Measurements from ENCODE around the gene UBE2E2. TPM values are rescaled to one million over a fixed set of nuclear protein-coding genes. Genes with fewer than 3 reads are reported as not detected.

The UBE2E2 gene
- total RNA-seq, 2 experiments from 2014 or later = 0.55 to 1.3 TPM

DNA sequence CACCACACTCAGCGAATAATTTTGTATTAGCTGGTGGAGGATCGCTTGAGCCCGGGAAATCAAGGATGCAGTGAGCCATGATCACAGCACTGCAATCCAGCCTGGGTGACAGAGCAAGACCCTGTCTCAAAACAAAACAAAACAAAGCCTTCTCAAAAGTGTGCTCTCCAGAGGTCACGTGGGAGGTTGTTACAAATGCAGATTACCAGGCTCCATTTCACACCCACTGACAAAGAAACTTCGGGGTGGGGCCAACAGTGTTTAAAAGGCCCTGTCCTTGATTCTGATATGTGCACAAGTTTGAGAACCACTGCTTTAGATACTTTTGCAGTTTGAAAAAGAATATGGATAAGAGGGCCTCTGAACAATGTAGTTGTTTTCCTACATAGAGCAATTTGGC is 80.5 kb downstream of the UBE2E2 start:
- H3K4me3 Mint-ChIP-seq = no peak overlapping the region
- no peaks in the 10 kb centered on the region for H3K36me3 Mint-ChIP-seq (ENCODE audit: low read depth)
- no peaks in the 10 kb centered on the region for H3K4me1 Mint-ChIP-seq
- POLR2A ChIA-PET = no interaction called here
- CTCF ChIA-PET = no interaction called here
- no peaks in the 10 kb centered on the region for H3K27me3 Mint-ChIP-seq
- no peak for DNase-seq
- H3K9me3 Mint-ChIP-seq = no peaks in the 10 kb centered on the region
- H3K27ac Mint-ChIP-seq = no peak overlapping the region

DNA sequence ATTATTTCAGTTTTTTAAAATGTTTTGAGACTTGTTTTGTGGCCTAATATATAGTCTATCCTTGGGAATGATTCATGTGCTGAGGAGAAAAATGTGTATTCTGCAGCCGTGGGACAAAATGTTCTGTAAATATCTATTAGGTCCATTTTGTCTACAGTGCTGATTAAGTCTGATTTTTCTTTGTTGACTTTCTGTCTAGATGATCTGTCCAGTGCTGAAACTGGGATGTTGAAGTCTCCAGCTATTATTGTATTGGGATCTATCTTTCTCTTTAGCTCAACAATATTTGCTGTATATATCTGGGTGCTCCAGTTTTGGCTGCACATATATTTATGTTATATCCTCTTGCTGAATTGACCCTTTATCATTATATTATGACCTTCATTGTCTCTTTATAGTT is 85.2 kb downstream of the UBE2E2 start:
- Mint-ChIP-seq H3K27ac (no peak overlapping the region), H3K36me3 (ENCODE audit: low read depth) (no peaks in the 10 kb centered on the region), H3K4me1 (no peaks in the 10 kb centered on the region), H3K27me3 (no peaks in the 10 kb centered on the region), H3K4me3 (no peak overlapping the region), H3K9me3 (no peaks in the 10 kb centered on the region)
- DNase-seq = no peak
- ChIA-PET POLR2A (no interaction called here), CTCF (no interaction called here)

DNA sequence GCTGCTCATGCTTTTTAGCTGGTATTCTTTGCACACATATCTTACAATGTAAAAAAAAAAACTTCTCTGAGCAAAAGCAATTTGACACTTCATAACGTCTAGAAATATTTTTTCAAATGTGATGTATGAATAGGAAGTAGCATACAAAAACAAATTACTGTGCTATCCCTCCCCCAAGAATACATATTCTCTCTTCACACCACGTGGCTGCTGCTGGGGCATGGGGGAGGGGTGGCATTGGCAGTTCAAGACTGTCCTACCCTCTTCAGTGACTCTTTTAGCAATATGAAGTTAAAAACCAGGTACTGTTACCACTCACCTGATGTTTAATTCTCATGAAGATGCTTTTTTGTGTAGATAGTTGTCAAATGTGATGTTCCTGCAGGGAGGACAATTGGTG is 85.6 kb downstream of the UBE2E2 start:
- H3K9me3 Mint-ChIP-seq = no peaks in the 10 kb centered on the region
- no peaks in the 10 kb centered on the region for H3K4me1 Mint-ChIP-seq
- ChIA-PET POLR2A (no interaction called here), CTCF (no interaction called here)
- DNase-seq = no peak
- H3K27me3 Mint-ChIP-seq = no peaks in the 10 kb centered on the region
- no peaks in the 10 kb centered on the region for H3K36me3 Mint-ChIP-seq (ENCODE audit: low read depth)
- H3K27ac Mint-ChIP-seq = no peak overlapping the region
- no peak overlapping the region for H3K4me3 Mint-ChIP-seq

DNA sequence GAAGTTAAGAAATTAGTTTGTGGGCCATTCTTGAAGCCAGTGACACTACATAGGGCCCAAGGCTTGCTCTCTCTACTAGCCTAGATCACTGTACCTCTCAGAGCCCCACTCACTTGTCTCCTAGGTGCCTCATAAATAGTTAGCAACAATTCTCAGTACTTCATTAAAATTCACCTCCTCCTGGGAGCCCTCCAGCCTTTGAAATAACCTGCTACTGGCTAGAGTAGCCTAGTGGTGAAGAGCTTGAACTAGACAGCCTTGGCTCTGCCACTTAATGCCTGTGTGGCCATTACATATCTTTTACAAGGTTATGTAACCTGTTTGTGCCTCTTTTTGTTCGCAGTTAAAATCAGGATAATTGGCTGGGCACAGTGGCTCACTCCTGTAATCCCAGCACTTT is 89.3 kb downstream of the UBE2E2 start:
- no peak overlapping the region for H3K27ac Mint-ChIP-seq
- no peaks in the 10 kb centered on the region for H3K9me3 Mint-ChIP-seq
- no peak for DNase-seq
- ChIA-PET POLR2A (no interaction called here), CTCF (no interaction called here)
- no peak overlapping the region for H3K4me3 Mint-ChIP-seq
- no peaks in the 10 kb centered on the region for H3K36me3 Mint-ChIP-seq (ENCODE audit: low read depth)
- no peaks in the 10 kb centered on the region for H3K4me1 Mint-ChIP-seq
- no peaks in the 10 kb centered on the region for H3K27me3 Mint-ChIP-seq

DNA sequence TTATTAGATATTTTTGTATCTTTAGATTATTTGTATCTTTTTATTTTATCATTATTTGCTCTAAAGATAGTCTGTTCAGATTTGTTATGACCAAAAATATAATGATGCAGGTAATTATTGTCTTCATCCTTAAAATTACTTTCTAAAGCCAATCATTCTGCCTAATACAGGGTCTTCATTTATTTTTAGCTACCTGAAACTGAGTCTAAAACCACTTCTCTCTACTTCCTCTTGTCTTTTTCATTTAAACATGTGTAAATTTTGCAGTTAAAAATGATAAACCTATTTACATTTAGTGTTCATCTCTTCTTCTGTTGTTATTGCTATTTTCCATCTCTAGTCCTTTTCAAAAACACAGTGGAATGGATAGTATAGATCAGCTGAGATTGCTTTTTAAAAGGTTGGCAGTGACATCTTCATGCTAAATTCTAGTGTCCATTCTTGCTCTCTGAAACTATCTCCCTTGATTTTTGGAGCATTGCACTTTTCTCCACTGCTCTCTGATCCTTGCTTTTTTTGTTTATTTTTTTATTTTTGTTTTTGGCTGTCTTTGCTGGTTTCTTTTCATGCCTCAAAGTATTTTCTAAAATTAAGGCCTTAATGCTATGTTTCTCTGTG is 91.8 kb downstream of the UBE2E2 start:
- Mint-ChIP-seq H3K4me1 (no peaks in the 10 kb centered on the region), H3K4me3 (no peak overlapping the region), H3K36me3 (ENCODE audit: low read depth) (no peaks in the 10 kb centered on the region), H3K9me3 (peaks cover 3% of the 10 kb centered on the region), H3K27ac (no peak overlapping the region), H3K27me3 (no peaks in the 10 kb centered on the region)
- DNase-seq = no peak
- ChIA-PET POLR2A (no interaction called here), CTCF (no interaction called here)

DNA sequence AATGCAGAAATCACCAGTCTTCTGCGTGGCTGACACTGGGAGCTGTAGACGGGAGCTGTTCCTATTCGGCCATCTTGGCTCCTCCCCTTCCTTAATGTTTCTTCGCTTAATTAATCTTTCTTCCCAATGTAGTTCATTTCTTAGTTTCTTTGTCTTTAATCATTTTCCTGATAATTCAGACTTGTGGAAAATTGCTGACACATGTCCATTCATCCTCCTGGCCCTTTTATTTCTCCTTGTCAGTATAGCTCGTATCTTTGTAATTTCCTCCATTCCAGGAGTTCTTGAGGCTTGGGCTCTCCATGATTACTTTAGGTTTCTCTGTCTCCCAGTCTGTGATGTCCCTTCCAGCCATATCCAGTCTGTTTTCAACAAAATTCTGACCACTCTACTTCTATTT is 98.7 kb downstream of the UBE2E2 start:
- H3K27ac Mint-ChIP-seq = no peak overlapping the region
- H3K4me3 Mint-ChIP-seq = no peak overlapping the region
- ChIA-PET POLR2A (no interaction called here), CTCF (no interaction called here)
- no peaks in the 10 kb centered on the region for H3K36me3 Mint-ChIP-seq (ENCODE audit: low read depth)
- DNase-seq = no peak
- no peaks in the 10 kb centered on the region for H3K4me1 Mint-ChIP-seq
- H3K9me3 Mint-ChIP-seq = peaks cover 12% of the 10 kb centered on the region
- no peaks in the 10 kb centered on the region for H3K27me3 Mint-ChIP-seq

DNA sequence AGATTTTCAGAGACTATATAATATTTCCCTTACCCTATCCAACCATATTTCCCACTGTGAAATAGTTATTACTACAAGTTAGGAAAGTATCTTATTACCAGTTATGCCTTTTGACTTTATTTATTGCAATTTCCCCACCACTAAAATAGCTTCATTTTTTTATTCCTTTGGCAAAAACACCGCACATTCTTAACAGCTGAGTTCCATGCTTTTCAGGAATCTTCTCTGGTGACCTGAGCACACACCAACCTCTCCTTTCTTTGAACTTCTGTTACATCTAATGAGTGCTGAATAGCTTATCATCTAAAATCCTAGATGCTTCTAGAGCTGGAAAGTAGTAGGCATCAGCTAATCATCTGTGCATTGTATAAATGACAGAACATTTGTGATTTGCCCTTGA is 99.1 kb downstream of the UBE2E2 start:
- no peaks in the 10 kb centered on the region for H3K36me3 Mint-ChIP-seq (ENCODE audit: low read depth)
- H3K4me1 Mint-ChIP-seq = no peaks in the 10 kb centered on the region
- CTCF ChIA-PET = no interaction called here
- POLR2A ChIA-PET = no interaction called here
- H3K9me3 Mint-ChIP-seq = peaks cover 12% of the 10 kb centered on the region
- H3K4me3 Mint-ChIP-seq = no peak overlapping the region
- no peak for DNase-seq
- H3K27ac Mint-ChIP-seq = no peak overlapping the region
- no peaks in the 10 kb centered on the region for H3K27me3 Mint-ChIP-seq

DNA sequence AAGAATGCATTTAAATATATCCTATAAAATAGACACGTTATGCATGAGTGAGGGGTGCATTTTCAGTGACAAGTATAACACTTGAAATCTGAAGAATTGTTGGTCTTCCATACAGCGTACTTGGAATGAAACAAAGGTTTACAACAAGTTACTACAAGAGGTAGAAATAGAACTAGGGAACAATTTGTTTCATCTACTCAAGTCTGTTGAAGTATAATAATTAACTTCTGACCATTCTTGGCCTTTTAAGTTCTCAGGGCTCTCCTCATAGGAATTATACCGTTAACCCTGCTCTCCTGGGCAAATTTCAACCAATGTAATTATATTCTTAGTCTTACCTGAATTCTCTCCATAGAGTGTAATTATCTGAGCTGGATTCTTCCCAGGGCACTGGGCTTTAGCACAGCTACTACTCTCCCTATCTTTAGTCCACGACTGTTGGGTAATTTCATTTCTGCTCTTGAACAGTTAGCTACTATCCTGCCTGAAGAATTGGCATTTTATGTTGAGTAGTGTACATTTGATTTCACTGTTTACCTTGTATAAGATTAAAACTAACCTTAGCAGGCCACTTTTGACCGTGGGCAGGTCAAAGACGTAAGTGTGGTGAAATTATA is 100.6 kb downstream of the UBE2E2 start:
- Mint-ChIP-seq H3K4me3 (no peak overlapping the region), H3K9me3 (peaks cover 12% of the 10 kb centered on the region), H3K27me3 (no peaks in the 10 kb centered on the region), H3K36me3 (ENCODE audit: low read depth) (no peaks in the 10 kb centered on the region), H3K27ac (no peak overlapping the region), H3K4me1 (no peaks in the 10 kb centered on the region)
- DNase-seq = no peak
- ChIA-PET CTCF (no interaction called here), POLR2A (no interaction called here)

DNA sequence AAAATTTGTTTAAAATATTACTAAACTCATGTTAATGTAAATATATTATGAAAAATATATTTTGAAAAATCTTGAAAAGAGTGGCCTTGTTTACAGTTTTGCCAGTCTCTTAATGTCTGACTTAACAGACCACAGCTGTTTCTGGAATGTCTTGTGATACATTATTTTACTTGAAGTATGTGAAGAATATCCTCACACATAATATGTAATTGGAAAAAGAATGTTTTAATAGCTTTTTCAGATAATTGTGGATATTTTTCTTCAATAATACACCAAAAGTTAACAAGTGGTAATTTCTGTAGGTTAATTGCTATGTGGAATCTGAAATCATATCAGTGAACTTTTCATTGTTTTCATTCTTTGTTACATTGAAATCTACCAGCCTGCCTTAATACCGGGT is 101.3 kb downstream of the UBE2E2 start:
- H3K4me3 Mint-ChIP-seq = no peak overlapping the region
- H3K27ac Mint-ChIP-seq = no peak overlapping the region
- peaks cover 9% of the 10 kb centered on the region for H3K9me3 Mint-ChIP-seq
- H3K27me3 Mint-ChIP-seq = no peaks in the 10 kb centered on the region
- CTCF ChIA-PET = no interaction called here
- POLR2A ChIA-PET = no interaction called here
- H3K4me1 Mint-ChIP-seq = no peaks in the 10 kb centered on the region
- no peaks in the 10 kb centered on the region for H3K36me3 Mint-ChIP-seq (ENCODE audit: low read depth)
- no peak for DNase-seq

DNA sequence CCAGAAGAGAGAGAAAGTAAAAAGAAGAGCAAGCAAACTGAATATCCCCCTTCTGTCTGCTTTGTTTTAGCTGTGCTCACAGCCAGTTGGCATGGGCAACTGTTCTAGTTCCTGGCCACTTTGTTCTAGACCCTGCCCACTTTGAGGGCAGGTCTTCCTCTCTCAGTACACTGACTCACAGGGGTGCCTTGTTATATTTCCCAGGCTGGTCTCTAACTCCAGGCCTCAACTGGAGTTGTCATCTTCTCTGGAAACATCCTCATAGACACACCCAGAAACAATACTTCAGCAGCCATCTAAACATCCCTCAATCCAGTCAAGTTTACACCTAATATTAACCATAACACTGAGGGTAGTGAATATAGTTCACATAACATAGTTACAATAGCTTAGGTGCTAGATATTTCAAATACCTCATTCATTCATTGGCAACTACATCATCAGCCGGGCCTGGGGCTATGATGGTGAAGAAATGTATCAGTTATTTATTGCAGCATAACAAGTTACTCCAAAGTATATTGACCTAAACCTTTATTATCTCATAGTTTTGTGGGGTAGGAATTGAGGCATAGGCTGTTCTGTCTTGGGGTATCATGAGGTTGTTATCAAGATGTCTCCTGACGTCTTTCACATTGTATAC is 106.0 kb downstream of the UBE2E2 start:
- ChIA-PET POLR2A (no interaction called here), CTCF (no interaction called here)
- no peak overlapping the region for H3K27ac Mint-ChIP-seq
- no peaks in the 10 kb centered on the region for H3K4me1 Mint-ChIP-seq
- no peak overlapping the region for H3K4me3 Mint-ChIP-seq
- no peaks in the 10 kb centered on the region for H3K9me3 Mint-ChIP-seq
- DNase-seq = no peak
- no peaks in the 10 kb centered on the region for H3K27me3 Mint-ChIP-seq
- H3K36me3 Mint-ChIP-seq (ENCODE audit: low read depth) = no peaks in the 10 kb centered on the region

DNA sequence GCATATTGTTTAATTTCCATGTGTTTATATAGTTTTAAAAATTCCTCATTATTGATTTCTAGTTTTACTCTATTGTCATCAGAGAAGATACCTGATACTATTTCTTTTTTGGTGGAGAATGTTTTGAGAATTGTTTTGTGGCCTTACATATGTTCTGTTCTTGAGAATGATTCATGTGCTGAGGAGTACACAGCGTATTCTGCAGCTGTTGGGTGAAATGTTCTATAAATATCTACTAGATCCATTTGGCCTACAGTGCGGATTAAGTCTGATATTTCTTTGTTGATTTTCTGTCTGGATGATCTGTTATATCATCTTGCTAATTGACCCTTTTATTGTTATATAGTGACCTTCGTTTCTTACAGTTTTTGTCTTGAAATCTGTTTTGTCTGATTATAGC is 109.7 kb downstream of the UBE2E2 start:
- Mint-ChIP-seq H3K4me1 (no peaks in the 10 kb centered on the region), H3K27ac (no peak overlapping the region), H3K36me3 (ENCODE audit: low read depth) (no peaks in the 10 kb centered on the region), H3K27me3 (no peaks in the 10 kb centered on the region), H3K4me3 (no peak overlapping the region), H3K9me3 (peaks cover 2% of the 10 kb centered on the region)
- ChIA-PET CTCF (no interaction called here), POLR2A (no interaction called here)
- DNase-seq = no peak

DNA sequence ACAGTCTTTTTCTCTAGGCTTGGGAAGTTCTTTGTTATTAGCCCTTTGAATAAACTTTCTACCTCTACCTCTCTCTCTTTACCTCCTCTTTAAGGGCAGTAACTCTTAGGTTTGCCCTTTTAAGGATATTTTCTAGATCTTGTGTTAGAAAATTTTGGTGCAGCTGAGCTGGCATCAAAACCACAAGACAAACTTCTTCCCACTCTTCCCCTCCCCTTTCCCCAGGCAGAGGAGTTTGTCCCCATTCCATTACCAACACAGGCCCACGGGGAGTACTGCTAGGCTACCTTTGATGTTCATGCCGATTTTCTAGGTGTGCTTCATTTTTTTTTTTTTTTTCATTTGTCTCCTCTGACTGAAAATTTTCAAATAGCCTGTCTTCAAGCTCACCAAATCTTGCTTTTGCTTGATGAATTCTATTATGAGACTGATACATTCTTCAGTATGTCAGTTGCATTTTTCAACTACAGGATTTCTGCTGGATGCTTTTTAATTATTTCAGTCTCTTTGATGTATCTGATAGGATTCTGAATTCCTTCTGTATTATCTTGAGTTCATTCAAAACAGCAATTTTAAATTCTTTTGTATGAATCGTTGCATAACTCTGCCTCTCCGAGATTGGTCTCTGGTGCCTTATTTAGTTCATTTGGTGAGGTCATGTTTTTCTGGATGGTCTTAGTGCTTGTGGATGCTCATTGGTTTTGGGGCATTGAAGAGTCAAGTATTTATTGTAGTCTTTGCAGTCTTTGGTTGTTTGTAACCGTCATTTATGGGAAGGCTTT is 112.0 kb downstream of the UBE2E2 start:
- no peak overlapping the region for H3K4me3 Mint-ChIP-seq
- CTCF ChIA-PET = no interaction called here
- DNase-seq = no peak
- H3K27ac Mint-ChIP-seq = no peak overlapping the region
- peaks cover 3% of the 10 kb centered on the region for H3K9me3 Mint-ChIP-seq
- H3K36me3 Mint-ChIP-seq (ENCODE audit: low read depth) = no peaks in the 10 kb centered on the region
- no peaks in the 10 kb centered on the region for H3K4me1 Mint-ChIP-seq
- POLR2A ChIA-PET = no interaction called here
- no peaks in the 10 kb centered on the region for H3K27me3 Mint-ChIP-seq

DNA sequence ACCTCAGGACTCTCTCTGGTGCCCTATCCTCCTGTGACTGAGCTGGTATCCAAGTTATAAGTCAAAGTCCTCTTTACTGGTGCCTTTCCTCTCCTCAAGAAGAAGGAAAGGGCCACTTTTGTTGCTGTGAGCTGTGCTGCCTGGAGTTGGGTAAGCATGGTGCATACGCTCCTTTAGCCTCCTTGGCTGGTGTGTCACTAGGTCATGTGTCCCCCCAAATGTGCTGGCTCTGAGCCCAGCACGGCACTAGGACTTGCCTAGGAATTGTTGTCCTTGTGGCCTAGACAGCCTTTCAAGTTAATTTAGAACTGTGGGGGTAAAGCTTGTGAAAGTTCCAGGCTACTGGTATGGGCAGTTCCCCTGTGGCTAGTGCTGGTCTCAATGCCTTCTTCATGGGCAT is 113.8 kb downstream of the UBE2E2 start:
- peaks cover 3% of the 10 kb centered on the region for H3K9me3 Mint-ChIP-seq
- POLR2A ChIA-PET = no interaction called here

More for the DNA sequence above, 113.8 kb downstream of the UBE2E2 start:
- CTCF ChIA-PET = no interaction called here
- no peaks in the 10 kb centered on the region for H3K4me1 Mint-ChIP-seq
- H3K4me3 Mint-ChIP-seq = no peak overlapping the region
- no peaks in the 10 kb centered on the region for H3K36me3 Mint-ChIP-seq (ENCODE audit: low read depth)
- no peak overlapping the region for H3K27ac Mint-ChIP-seq
- DNase-seq = no peak
- no peaks in the 10 kb centered on the region for H3K27me3 Mint-ChIP-seq
